Measurements from ENCODE around the gene GREM1. TPM values are rescaled to one million over a fixed set of nuclear protein-coding genes. Genes with fewer than 3 reads are reported as not detected.

GREM1 gene
- 1 to 10 TPM in 1 of 2 donors, under 1 TPM in 1; 0.62 to 2.7 TPM for total RNA-seq
- polyA plus RNA-seq (2013, experiment 1 of 2): 28.6 TPM
- polyA plus RNA-seq (2013, experiment 2 of 2): 24.3 TPM
- long read RNA-seq, experiment 1: 0 reads
- long read RNA-seq, experiment 2: 0 reads
- long read RNA-seq, experiment 3, full-length matches to known transcripts: 2 of 2 reads
- long read RNA-seq, experiment 3, partial matches to known transcripts: 0 of 2 reads
- long read RNA-seq, experiment 3, other reads (novel, unspliced or antisense): 0 of 2 reads
- long read RNA-seq, experiment 4: 0 reads

DNA sequence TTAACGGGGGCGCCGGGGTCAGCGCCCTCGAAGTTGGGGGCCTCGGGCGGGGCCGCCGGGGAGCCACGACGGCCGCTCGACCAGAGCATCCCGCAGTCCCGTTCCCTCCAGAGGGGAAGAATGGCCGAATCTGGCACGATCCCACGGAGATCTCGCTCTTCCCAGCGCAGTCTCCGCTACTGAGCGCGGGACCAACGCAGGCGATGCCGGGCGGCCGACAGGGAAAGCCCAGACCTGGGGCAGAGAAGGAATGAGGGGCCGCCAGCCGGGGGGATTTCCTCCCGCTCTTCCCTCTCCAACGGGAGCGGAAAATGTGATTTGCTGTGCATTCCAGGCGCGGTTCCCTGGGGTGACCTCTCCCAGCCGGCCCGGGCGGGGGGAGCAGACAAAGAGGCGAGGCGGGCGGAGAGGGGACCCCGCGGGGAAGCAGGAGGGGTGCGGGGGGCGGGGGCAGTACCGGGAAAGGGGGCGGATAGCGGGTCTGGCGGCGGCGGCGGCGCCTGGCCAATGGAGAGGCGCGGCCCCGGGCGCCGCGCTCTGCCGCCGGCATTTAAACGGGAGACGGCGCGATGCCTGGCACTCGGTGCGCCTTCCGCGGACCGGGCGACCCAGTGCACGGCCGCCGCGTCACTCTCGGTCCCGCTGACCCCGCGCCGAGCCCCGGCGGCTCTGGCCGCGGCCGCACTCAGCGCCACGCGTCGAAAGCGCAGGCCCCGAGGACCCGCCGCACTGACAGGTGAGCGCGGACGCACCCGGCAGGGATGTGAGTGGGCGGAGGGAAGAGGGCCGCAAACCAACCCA is at the start of gene GREM1:
GREM1 (plus strand) TSS at position 579 of the 801 bp plus-strand sequence. CDS start 12,687 bp downstream, outside the sequence.
- H3K27me3 ChIP-seq (ENCODE audit: control insufficient read depth, insufficient read depth, low read length, poor library complexity, severe bottlenecking): peaks cover 75% of the 10 kb centered on the region
- no peaks in the 10 kb centered on the region for H3K36me3 Mint-ChIP-seq (ENCODE audit: low read depth)

DNA sequence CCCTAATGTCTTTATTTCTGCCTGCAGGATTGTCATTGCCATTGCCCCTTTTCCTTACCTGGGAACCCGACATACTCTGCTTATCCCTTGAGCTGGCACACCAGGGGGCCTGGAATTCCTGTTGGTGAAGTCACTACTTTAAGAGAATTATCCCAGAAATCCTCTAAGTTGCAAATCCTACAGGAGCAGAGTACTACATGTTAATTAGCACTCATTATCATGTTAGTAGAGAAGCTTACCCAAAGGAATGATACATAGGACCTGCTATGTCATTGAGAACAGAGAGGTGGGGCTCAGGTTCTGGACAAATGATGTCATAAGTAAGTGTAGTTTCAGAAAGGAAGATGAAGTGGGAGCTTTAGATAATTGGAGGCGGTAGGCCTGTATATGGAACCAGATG is 48.9 kb upstream of the GREM1 start:
- Histone ChIP-seq H3K36me3 (ENCODE audit: control insufficient read depth, insufficient read depth, low read length) (no peaks in the 10 kb centered on the region), H3K9me3 (ENCODE audit: control insufficient read depth, low read length) (no peaks in the 10 kb centered on the region), H3K4me3 (ENCODE audit: low read length) (no peak overlapping the region), H3K27ac (ENCODE audit: low read depth, low read length) (no peak overlapping the region), H3K4me1 (ENCODE audit: control insufficient read depth, insufficient read depth, low read length) (peaks cover 3% of the 10 kb centered on the region), H3K9ac (ENCODE audit: extremely low read depth, low read length, poor library complexity, severe bottlenecking) (no peak overlapping the region), H3K27me3 (ENCODE audit: control insufficient read depth, insufficient read depth, low read length, poor library complexity, severe bottlenecking) (no peaks in the 10 kb centered on the region)
- H3K9me3 Mint-ChIP-seq: no peaks in the 10 kb centered on the region
- WGBS, 2 experiments (ENCODE audit: insufficient coverage in 1 of 2, insufficient read length in 1 of 2): 45 to 100% methylated on average over 1 to 2 of the region's 2 CpGs
- H3K36me3 Mint-ChIP-seq (ENCODE audit: low read depth): no peaks in the 10 kb centered on the region
- TF ChIP-seq, protein P1, sequence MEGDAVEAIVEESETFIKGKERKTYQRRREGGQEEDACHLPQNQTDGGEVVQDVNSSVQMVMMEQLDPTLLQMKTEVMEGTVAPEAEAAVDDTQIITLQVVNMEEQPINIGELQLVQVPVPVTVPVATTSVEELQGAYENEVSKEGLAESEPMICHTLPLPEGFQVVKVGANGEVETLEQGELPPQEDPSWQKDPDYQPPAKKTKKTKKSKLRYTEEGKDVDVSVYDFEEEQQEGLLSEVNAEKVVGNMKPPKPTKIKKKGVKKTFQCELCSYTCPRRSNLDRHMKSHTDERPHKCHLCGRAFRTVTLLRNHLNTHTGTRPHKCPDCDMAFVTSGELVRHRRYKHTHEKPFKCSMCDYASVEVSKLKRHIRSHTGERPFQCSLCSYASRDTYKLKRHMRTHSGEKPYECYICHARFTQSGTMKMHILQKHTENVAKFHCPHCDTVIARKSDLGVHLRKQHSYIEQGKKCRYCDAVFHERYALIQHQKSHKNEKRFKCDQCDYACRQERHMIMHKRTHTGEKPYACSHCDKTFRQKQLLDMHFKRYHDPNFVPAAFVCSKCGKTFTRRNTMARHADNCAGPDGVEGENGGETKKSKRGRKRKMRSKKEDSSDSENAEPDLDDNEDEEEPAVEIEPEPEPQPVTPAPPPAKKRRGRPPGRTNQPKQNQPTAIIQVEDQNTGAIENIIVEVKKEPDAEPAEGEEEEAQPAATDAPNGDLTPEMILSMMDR (conservative IDR thresholded peaks at IDR 0.05): no peak
- peak overlapping the region; percentile 93 for H3K27ac Mint-ChIP-seq
- H3K27me3 Mint-ChIP-seq (ENCODE audit: insufficient read depth): peaks cover 30% of the 10 kb centered on the region
- H3K4me1 Mint-ChIP-seq: peaks cover 25% of the 10 kb centered on the region
- peak; percentile 94 for DNase-seq
- H3K4me3 Mint-ChIP-seq: no peak overlapping the region

More for the DNA sequence above, at the start of gene GREM1:
- Histone ChIP-seq H3K4me3 (ENCODE audit: low read length) (peak within 1 kb of the TSS; percentile 71), H3K9ac (ENCODE audit: extremely low read depth, low read length, poor library complexity, severe bottlenecking) (no peak within 1 kb of the TSS), H3K27ac (ENCODE audit: low read depth, low read length) (peak within 1 kb of the TSS; percentile 27), H3K4me1 (ENCODE audit: control insufficient read depth, insufficient read depth, low read length) (peaks cover 3% of the 10 kb centered on the region), H3K36me3 (ENCODE audit: control insufficient read depth, insufficient read depth, low read length) (no peaks in the 10 kb centered on the region), H3K9me3 (ENCODE audit: control insufficient read depth, low read length) (no peaks in the 10 kb centered on the region)
- no peaks in the 10 kb centered on the region for H3K9me3 Mint-ChIP-seq
- H3K27me3 Mint-ChIP-seq (ENCODE audit: insufficient read depth): peaks cover 83% of the 10 kb centered on the region
- TF ChIP-seq, protein P1 (conservative IDR thresholded peaks at IDR 0.05): no peak
- H3K4me3 Mint-ChIP-seq: peak within 1 kb of the TSS; percentile 58
- no peak within 1 kb of the TSS for H3K27ac Mint-ChIP-seq
- peak; percentile 89 for DNase-seq
- H3K4me1 Mint-ChIP-seq: peaks cover 40% of the 10 kb centered on the region
- 0% methylated on average over 15 to 99 of the region's 99 CpGs for WGBS, 2 experiments (ENCODE audit: insufficient coverage in 1 of 2, insufficient read length in 1 of 2)

DNA sequence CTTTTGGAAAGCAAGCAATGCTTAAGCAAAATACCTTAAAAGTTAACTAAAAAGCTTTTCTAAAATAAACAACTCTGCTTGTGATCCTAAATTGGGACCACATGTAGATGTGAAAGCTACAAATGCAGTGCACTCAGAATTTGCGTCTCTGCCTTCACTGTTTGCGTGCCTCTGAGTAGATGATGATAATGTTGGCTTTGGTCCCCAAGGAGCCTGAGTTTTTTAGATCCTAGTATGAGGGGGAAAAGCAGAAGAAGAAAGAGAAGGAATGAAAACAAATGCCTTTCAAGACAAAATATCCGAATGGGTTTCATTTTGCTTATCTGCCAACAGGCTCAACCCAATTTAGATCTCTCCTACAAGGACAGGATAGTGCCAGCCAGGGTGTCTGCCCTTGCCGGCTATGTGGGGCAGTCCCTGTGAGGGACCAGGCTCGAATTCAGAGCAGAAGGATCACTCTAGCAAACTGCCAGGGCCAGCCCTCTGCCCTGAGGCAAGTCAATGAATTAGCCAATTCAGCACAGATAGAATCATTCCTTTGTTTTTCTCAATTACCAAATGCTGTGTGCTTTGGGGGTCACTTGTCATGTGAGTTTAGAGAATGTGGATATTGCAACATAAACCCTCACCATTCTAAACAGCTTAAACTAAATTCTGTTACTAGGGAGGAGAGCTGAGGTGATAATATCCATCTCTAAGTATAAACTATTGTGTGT is 47.8 kb upstream of the GREM1 start:
- no peak overlapping the region for H3K9ac ChIP-seq (ENCODE audit: extremely low read depth, low read length, poor library complexity, severe bottlenecking)
- H3K4me3 ChIP-seq (ENCODE audit: low read length): no peak overlapping the region
- H3K36me3 ChIP-seq (ENCODE audit: control insufficient read depth, insufficient read depth, low read length): no peaks in the 10 kb centered on the region
- no peak overlapping the region for H3K27ac ChIP-seq (ENCODE audit: low read depth, low read length)
- TF ChIP-seq, protein P1 (conservative IDR thresholded peaks at IDR 0.05): no peak
- Mint-ChIP-seq H3K27me3 (ENCODE audit: insufficient read depth) (peaks cover 30% of the 10 kb centered on the region), H3K4me3 (no peak overlapping the region), H3K27ac (peak overlapping the region; percentile 67), H3K4me1 (peaks cover 25% of the 10 kb centered on the region), H3K36me3 (ENCODE audit: low read depth) (no peaks in the 10 kb centered on the region), H3K9me3 (no peaks in the 10 kb centered on the region)
- H3K27me3 ChIP-seq (ENCODE audit: control insufficient read depth, insufficient read depth, low read length, poor library complexity, severe bottlenecking): no peaks in the 10 kb centered on the region
- peaks cover 3% of the 10 kb centered on the region for H3K4me1 ChIP-seq (ENCODE audit: control insufficient read depth, insufficient read depth, low read length)
- no peak for DNase-seq
- WGBS, 2 experiments (ENCODE audit: insufficient coverage in 1 of 2, insufficient read length in 1 of 2): 77 to 80% methylated on average over 5 of the region's 5 CpGs
- H3K9me3 ChIP-seq (ENCODE audit: control insufficient read depth, low read length): no peaks in the 10 kb centered on the region
